HepG2 (cell line): Measurements from ENCODE around the gene FRMD3. TPM values are rescaled to one million over a fixed set of nuclear protein-coding genes. Genes with fewer than 3 reads are reported as not detected.
A peak's percentile ranks its signal among the peaks of the same experiment; 100 is the strongest.

Experiments
- ATAC-seq: fragments of 200-7000 bp; cut with Tn5 transposase; 3 replicates; pipeline ENCODE4 v1.9.1; 2020; ENCODE audit warnings: mild to moderate bottlenecking, moderate library complexity
- BruUV-seq: library from RNA; stranded (reverse); fragments of 400-500 nt; replicated peaks from 2 replicates; lab custom pipeline; 2021; lab: Mats Ljungman, UMichigan
- CTCF ChIA-PET: fragments of 300-600 bp; formaldehyde crosslinking; extraction: SDS; loops from one replicate; lab custom pipeline; 2021; ENCODE audit warnings: low total read pairs, inconsistent platforms, low intra/inter-chr PET ratio; lab: Yijun Ruan, JAX
- POLR2A ChIA-PET: fragments of 350-600 bp; sonication (Branson Sonifier 250); formaldehyde crosslinking; loops from one replicate; lab custom pipeline; 2020; ENCODE audit warnings: antibody characterized with exemption, inconsistent platforms; lab: Yijun Ruan, JAX
- DNase-seq: peaks from one replicate; pipeline ENCODE4 v3.0.0-alpha.2; 2015; ENCODE audit warnings: low spot score
- FAIRE-seq: peaks from 3 replicates; lab custom pipeline; 2011; peaks lifted over from hg19 to GRCh38; lab: Jason Lieb, UNC
- H2AFZ ChIP-seq: one replicate; pipeline ENCODE4 v1.6.1; 2011; ENCODE audit warnings: low read length, inconsistent platforms
- H3K27ac ChIP-seq: fragments of 300-600 bp; 3 replicates; pipeline ENCODE4 v1.8.0; 2011; ENCODE audit warnings: mixed run types, mild to moderate bottlenecking, mixed read lengths, low read length, inconsistent platforms; ENCODE audit not compliant: insufficient read depth; ENCODE audit errors: extremely low read length
- H3K27me3 ChIP-seq, 2 experiments: fragments of 200-600 bp in 1 of 2; 2 replicates in 1 of 2; 3 replicates in 1 of 2; pipeline versions ENCODE4 v1.6.0 to v1.8.0; 2011; ENCODE audit warnings: low read length in 2 of 2, mild to moderate bottlenecking in 2 of 2, moderate library complexity in 2 of 2, inconsistent platforms in 1 of 2; ENCODE audit not compliant: insufficient read depth in 2 of 2, control insufficient read depth in 1 of 2
- H3K36me3 ChIP-seq, 2 experiments: fragments of 200-600 bp in 1 of 2; replicated peaks in 1 of 2; 2 replicates in 1 of 2; 3 replicates in 1 of 2; pipeline versions ENCODE4 v1.5.1 to v1.8.0; 2011; ENCODE audit warnings: low read length in 2 of 2, inconsistent platforms in 1 of 2; ENCODE audit not compliant: insufficient read depth in 2 of 2, control insufficient read depth in 1 of 2
- H3K4me1 ChIP-seq: 2 replicates; pipeline ENCODE4 v1.5.1; 2012; ENCODE audit warnings: low read length, inconsistent platforms; ENCODE audit not compliant: insufficient read depth
- H3K4me2 ChIP-seq: 2 replicates; pipeline ENCODE4 v1.6.0; 2011; ENCODE audit warnings: low read depth, low read length, inconsistent platforms
- H3K4me3 ChIP-seq, 3 experiments: fragments of 200-600 bp in 1 of 3; sonication (generic), shearing (Covaris generic) in 1 of 3; replicated peaks in 1 of 3; 2 replicates each; pipeline ENCODE4 v1.5.1; 2011 to 2016; ENCODE audit warnings: low read length in 3 of 3, inconsistent platforms in 2 of 3, low read depth in 2 of 3, mild to moderate bottlenecking in 2 of 3, control low read depth in 1 of 3, mixed read lengths in 1 of 3; ENCODE audit not compliant: insufficient read depth in 1 of 3
- H3K79me2 ChIP-seq: one replicate; pipeline ENCODE4 v1.6.1; 2011; ENCODE audit warnings: low read length, inconsistent platforms; ENCODE audit not compliant: insufficient read depth
- H3K9ac ChIP-seq: 2 replicates; pipeline ENCODE4 v1.6.0; 2011; ENCODE audit warnings: mild to moderate bottlenecking, low read depth, low read length, inconsistent platforms; ENCODE audit not compliant: insufficient read depth
- H3K9me3 ChIP-seq: 2 replicates; pipeline ENCODE4 v1.5.1; 2012; ENCODE audit warnings: mild to moderate bottlenecking, low read length
- H4K20me1 ChIP-seq: 2 replicates; pipeline ENCODE4 v1.6.0; 2011; ENCODE audit warnings: inconsistent platforms, mild to moderate bottlenecking, low read length, moderate library complexity; ENCODE audit not compliant: insufficient read depth
- ARNT2 ChIP-seq: sonication (generic); formaldehyde crosslinking; IDR thresholded peaks from 2 replicates; pipeline ENCODE4 v1.8.0; 2022; ENCODE audit warnings: mild to moderate bottlenecking, low read depth, missing genetic modification reagents, moderate library complexity
- BRD4 ChIP-seq: sonication (generic); formaldehyde crosslinking; IDR thresholded peaks from 2 replicates; pipeline ENCODE4 v1.4.0; 2020; ENCODE audit warnings: missing genetic modification reagents
- CHD2 ChIP-seq: IDR thresholded peaks from 2 replicates; pipeline ENCODE4 v1.6.1; 2011; ENCODE audit warnings: low read depth, low read length, improper control_type of control experiment
- DNMT1 ChIP-seq: sonication (generic); formaldehyde crosslinking; IDR thresholded peaks from 2 replicates; pipeline ENCODE4 v1.5.1; 2020; ENCODE audit warnings: mild to moderate bottlenecking, missing genetic modification reagents
- FOXA3 ChIP-seq: IDR thresholded peaks from 2 replicates; pipeline ENCODE4 v1.6.1; 2016; ENCODE audit warnings: missing genetic modification reagents, missing compliant biosample characterization
- HDAC2 ChIP-seq: sonication (generic); formaldehyde crosslinking; IDR thresholded peaks from 2 replicates; pipeline ENCODE4 v1.4.0; 2020; ENCODE audit warnings: missing genetic modification reagents
- MAX ChIP-seq: IDR thresholded peaks from 2 replicates; pipeline ENCODE4 v1.6.1; 2012; ENCODE audit warnings: inconsistent platforms
- PAF1 ChIP-seq: IDR thresholded peaks from 2 replicates; pipeline ENCODE4 v1.6.1; 2016; ENCODE audit warnings: missing genetic modification reagents, missing compliant biosample characterization
- RARA ChIP-seq: IDR thresholded peaks from 2 replicates; pipeline ENCODE4 v1.6.1; 2016; ENCODE audit warnings: missing genetic modification reagents, missing compliant biosample characterization
- SRSF4 ChIP-seq: fragments of 200-400 bp; formaldehyde crosslinking; IDR thresholded peaks from one replicate; pipeline ENCODE4 v1.6.1; 2018; ENCODE audit warnings: mild to moderate bottlenecking, low read depth, low read length, moderate library complexity; ENCODE audit not compliant: poor library complexity, severe bottlenecking
- ZFP41 ChIP-seq: sonication (generic); formaldehyde crosslinking; IDR thresholded peaks from 2 replicates; pipeline ENCODE4 v1.4.0; 2020; ENCODE audit warnings: mild to moderate bottlenecking, missing genetic modification reagents, borderline replicate concordance
- ZNF557 ChIP-seq: sonication (generic); formaldehyde crosslinking; IDR thresholded peaks from 2 replicates; pipeline ENCODE4 v1.4.0; 2020; ENCODE audit warnings: missing genetic modification reagents
- WGBS: methylation state at CpG from one replicate; pipeline ENCODE4 v1.1.6; 2017; ENCODE audit warnings: low lambda C conversion rate; 5-methylcytosine and 5-hydroxymethylcytosine counted together
- in situ Hi-C: cut with HindIII; loops from 2 replicates; pipeline ENCODE4 v1.10.0; 2017; ENCODE audit warnings: low pct_unique_long_range_greater_than_20kb; ENCODE audit not compliant: extremely low pct_ligation_motif_present
- intact Hi-C: fragments of 100-400 bp; cut with micrococcal nuclease; formaldehyde crosslinking; loops from one replicate; pipeline ENCODE4 v1.10.0; 2022; ENCODE audit not compliant: unreplicated experiment
- polyA plus RNA-seq, 8 experiments: library from polyadenylated mRNA; depleted of rRNA in 3 of 8; stranded (reverse) in 7 of 8; unstranded in 1 of 8; fragments of >200 nt; fragmentation: Illumina TruSeq in 4 of 8; extraction: Trizol in 4 of 8; gene quantifications; 2 replicates each; pipeline versions ENCODE4 v1.2.1 to v1.2.3, GENCODE V29; 2011 to 2016; ENCODE audit warnings: low read depth in 4 of 8, missing spikeins in 1 of 8, mixed read lengths in 1 of 8; ENCODE audit not compliant: insufficient read depth in 1 of 8
- total RNA-seq, 5 experiments: library from RNA; depleted of rRNA; stranded (reverse); fragments of >200 nt; fragmentation: Illumina TruSeq; extraction: Trizol; gene quantifications; 2 replicates each; pipeline ENCODE4 v1.2.3, GENCODE V29; 2016; ENCODE audit warnings: low read depth in 1 of 5
- TF ChIP-seq, protein P1 (sequence below): sonication (generic); formaldehyde crosslinking; IDR thresholded peaks from 2 replicates; pipeline ENCODE4 v1.4.0; 2020; ENCODE audit warnings: missing genetic modification reagents, borderline replicate concordance
- TF ChIP-seq, protein P2 (sequence below): sonication (generic); formaldehyde crosslinking; IDR thresholded peaks from 2 replicates; pipeline ENCODE4 v1.8.0; 2022; ENCODE audit warnings: mild to moderate bottlenecking, missing genetic modification reagents; ENCODE audit not compliant: insufficient replicate concordance
- TF ChIP-seq, protein P3 (sequence below): sonication (generic); formaldehyde crosslinking; IDR thresholded peaks from 2 replicates; pipeline ENCODE4 v1.4.0; 2020; ENCODE audit warnings: missing genetic modification reagents, mild to moderate bottlenecking, borderline replicate concordance

Gene FRMD3
- total and polyA plus RNA-seq, 2 of the 13 experiments (the other 11 are each of a cell fraction or from before 2014, with no cell fraction given) = 3.2 to 7.7 TPM

- ChIA-PET CTCF (interaction anchor here (1.4 to 2.2 kb wide), 3 partner anchors 210 to 325 kb away, joined by 4 to 52 read pairs (median 13); no protein-coding TSS in a partner anchor), POLR2A (interaction anchor here (1.0 kb wide), 1 partner anchor 210 kb away, joined by 4 read pairs; no protein-coding TSS in a partner anchor)
- H3K36me3 ChIP-seq = no peaks in the 10 kb centered on the region
- H3K27ac ChIP-seq = no peak overlapping the region
- peak; percentile 75 for DNase-seq
- intact Hi-C loops = loop anchor here (1.0 kb wide), 2 partner anchors 210 to 325 kb away; no protein-coding TSS in a partner anchor
- no peaks in the 10 kb centered on the region for H4K20me1 ChIP-seq
- no TSS peak for BruUV-seq
- H3K27me3 ChIP-seq = no peaks in the 10 kb centered on the region
- H3K4me2 ChIP-seq = peak overlapping the region; percentile 47
- in situ Hi-C loops = no loop called here
- WGBS = 20% methylated on average over 2 of the region's 5 CpGs
- H3K9me3 ChIP-seq = no peaks in the 10 kb centered on the region
- no peak overlapping the region for H3K9ac ChIP-seq
- no peaks in the 10 kb centered on the region for H3K79me2 ChIP-seq
- no peak overlapping the region for H3K4me3 ChIP-seq
- ATAC-seq = peak; percentile 97
- FAIRE-seq = peak; percentile 94
- H3K4me1 ChIP-seq = peaks cover 20% of the 10 kb centered on the region
- H2AFZ ChIP-seq = peak overlapping the region; percentile 76
- TF ChIP-seq, protein P1, sequence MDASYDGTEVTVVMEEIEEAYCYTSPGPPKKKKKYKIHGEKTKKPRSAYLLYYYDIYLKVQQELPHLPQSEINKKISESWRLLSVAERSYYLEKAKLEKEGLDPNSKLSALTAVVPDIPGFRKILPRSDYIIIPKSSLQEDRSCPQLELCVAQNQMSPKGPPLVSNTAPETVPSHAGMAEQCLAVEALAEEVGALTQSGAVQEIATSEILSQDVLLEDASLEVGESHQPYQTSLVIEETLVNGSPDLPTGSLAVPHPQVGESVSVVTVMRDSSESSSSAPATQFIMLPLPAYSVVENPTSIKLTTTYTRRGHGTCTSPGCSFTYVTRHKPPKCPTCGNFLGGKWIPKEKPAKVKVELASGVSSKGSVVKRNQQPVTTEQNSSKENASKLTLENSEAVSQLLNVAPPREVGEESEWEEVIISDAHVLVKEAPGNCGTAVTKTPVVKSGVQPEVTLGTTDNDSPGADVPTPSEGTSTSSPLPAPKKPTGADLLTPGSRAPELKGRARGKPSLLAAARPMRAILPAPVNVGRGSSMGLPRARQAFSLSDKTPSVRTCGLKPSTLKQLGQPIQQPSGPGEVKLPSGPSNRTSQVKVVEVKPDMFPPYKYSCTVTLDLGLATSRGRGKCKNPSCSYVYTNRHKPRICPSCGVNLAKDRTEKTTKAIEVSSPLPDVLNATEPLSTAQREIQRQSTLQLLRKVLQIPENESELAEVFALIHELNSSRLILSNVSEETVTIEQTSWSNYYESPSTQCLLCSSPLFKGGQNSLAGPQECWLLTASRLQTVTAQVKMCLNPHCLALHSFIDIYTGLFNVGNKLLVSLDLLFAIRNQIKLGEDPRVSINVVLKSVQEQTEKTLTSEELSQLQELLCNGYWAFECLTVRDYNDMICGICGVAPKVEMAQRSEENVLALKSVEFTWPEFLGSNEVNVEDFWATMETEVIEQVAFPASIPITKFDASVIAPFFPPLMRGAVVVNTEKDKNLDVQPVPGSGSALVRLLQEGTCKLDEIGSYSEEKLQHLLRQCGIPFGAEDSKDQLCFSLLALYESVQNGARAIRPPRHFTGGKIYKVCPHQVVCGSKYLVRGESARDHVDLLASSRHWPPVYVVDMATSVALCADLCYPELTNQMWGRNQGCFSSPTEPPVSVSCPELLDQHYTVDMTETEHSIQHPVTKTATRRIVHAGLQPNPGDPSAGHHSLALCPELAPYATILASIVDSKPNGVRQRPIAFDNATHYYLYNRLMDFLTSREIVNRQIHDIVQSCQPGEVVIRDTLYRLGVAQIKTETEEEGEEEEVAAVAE = 0 out of 2 replicates have a peak, but pooled peaks have one; percentile 30
- no peak for TF ChIP-seq ZFP41
- TF ChIP-seq MAX = no peak
- no peak for TF ChIP-seq DNMT1 (CRISPR knock-in tag)
- TF ChIP-seq, protein P2, sequence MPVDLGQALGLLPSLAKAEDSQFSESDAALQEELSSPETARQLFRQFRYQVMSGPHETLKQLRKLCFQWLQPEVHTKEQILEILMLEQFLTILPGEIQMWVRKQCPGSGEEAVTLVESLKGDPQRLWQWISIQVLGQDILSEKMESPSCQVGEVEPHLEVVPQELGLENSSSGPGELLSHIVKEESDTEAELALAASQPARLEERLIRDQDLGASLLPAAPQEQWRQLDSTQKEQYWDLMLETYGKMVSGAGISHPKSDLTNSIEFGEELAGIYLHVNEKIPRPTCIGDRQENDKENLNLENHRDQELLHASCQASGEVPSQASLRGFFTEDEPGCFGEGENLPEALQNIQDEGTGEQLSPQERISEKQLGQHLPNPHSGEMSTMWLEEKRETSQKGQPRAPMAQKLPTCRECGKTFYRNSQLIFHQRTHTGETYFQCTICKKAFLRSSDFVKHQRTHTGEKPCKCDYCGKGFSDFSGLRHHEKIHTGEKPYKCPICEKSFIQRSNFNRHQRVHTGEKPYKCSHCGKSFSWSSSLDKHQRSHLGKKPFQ (CRISPR knock-in tag) = no peak
- no peak for TF ChIP-seq BRD4 (CRISPR knock-in tag)
- TF ChIP-seq RARA (CRISPR knock-in tag) = no peak
- TF ChIP-seq, protein P3, sequence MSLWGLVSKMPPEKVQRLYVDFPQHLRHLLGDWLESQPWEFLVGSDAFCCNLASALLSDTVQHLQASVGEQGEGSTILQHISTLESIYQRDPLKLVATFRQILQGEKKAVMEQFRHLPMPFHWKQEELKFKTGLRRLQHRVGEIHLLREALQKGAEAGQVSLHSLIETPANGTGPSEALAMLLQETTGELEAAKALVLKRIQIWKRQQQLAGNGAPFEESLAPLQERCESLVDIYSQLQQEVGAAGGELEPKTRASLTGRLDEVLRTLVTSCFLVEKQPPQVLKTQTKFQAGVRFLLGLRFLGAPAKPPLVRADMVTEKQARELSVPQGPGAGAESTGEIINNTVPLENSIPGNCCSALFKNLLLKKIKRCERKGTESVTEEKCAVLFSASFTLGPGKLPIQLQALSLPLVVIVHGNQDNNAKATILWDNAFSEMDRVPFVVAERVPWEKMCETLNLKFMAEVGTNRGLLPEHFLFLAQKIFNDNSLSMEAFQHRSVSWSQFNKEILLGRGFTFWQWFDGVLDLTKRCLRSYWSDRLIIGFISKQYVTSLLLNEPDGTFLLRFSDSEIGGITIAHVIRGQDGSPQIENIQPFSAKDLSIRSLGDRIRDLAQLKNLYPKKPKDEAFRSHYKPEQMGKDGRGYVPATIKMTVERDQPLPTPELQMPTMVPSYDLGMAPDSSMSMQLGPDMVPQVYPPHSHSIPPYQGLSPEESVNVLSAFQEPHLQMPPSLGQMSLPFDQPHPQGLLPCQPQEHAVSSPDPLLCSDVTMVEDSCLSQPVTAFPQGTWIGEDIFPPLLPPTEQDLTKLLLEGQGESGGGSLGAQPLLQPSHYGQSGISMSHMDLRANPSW = no peak
- no peak for TF ChIP-seq CHD2
- TF ChIP-seq ZNF557 (CRISPR knock-in tag) = no peak
- no peak for TF ChIP-seq SRSF4
- TF ChIP-seq PAF1 (CRISPR knock-in tag) = no peak
- no peak for TF ChIP-seq FOXA3 (CRISPR knock-in tag)
- no peak for TF ChIP-seq ARNT2 (CRISPR knock-in tag)
- no peak for TF ChIP-seq HDAC2
Measured at GRCh38 chr9:83544002-83544698, 5.9 kb upstream of the FRMD3 start.
